ENCODE data around the gene SSH3.

DNA sequence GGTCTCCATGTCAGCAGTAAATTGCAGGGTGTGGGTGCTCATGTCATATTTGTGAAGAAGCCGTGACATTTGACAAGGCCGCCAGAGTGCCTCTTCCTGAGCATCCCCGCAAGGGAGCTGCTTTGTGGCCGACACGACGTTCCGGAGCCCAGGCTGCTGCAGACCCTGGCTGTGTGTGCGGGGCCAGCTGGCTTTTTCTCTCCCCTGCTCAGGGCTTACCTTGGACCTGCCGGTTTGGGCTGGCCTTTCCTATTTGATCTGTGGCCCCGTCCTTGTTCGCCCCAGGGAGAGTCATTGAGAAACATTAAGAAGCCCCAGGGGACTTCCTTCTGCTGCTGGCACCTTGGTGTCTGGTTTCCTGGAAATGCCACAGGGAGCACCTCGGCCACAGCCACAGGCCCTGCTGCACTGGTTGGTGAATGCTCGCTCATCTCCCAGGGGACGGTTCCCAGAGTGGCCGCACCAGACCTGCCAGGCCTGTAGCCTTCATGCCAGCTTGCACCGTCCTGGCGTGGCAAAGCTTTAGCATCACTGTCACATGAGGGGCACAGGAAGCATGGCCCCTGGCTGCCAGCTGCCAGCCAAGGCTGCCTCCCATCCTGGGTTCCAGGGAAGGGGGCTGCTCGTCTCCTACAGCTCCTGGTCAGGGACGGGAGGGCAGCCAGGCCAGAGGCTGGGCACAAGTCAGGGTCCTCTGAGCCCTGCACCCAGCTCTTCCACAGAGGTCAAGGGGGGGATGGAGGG lies 31.6 kb upstream of the SSH3 start:
- TF ChIP-seq, protein P1, sequence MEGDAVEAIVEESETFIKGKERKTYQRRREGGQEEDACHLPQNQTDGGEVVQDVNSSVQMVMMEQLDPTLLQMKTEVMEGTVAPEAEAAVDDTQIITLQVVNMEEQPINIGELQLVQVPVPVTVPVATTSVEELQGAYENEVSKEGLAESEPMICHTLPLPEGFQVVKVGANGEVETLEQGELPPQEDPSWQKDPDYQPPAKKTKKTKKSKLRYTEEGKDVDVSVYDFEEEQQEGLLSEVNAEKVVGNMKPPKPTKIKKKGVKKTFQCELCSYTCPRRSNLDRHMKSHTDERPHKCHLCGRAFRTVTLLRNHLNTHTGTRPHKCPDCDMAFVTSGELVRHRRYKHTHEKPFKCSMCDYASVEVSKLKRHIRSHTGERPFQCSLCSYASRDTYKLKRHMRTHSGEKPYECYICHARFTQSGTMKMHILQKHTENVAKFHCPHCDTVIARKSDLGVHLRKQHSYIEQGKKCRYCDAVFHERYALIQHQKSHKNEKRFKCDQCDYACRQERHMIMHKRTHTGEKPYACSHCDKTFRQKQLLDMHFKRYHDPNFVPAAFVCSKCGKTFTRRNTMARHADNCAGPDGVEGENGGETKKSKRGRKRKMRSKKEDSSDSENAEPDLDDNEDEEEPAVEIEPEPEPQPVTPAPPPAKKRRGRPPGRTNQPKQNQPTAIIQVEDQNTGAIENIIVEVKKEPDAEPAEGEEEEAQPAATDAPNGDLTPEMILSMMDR (IDR thresholded peaks at IDR 0.05): no peak
- no peak for TF ChIP-seq POLR2A (IDR thresholded peaks at IDR 0.05)
